ENCODE results near the gene NRP2. TPM values are rescaled to one million over a fixed set of nuclear protein-coding genes. Genes with fewer than 3 reads are reported as not detected.

The NRP2 gene
- total RNA-seq, 2 donors from 2014 or later, result 3.8 to 42.6 TPM

- no peak for ATAC-seq
- intact Hi-C loops (cut with DNase I, micrococcal nuclease), result no loop called here
- no peak for DNase-seq
Observed at GRCh38 chr2:205739620-205740019, 57.3 kb downstream of the NRP2 start.

DNA sequence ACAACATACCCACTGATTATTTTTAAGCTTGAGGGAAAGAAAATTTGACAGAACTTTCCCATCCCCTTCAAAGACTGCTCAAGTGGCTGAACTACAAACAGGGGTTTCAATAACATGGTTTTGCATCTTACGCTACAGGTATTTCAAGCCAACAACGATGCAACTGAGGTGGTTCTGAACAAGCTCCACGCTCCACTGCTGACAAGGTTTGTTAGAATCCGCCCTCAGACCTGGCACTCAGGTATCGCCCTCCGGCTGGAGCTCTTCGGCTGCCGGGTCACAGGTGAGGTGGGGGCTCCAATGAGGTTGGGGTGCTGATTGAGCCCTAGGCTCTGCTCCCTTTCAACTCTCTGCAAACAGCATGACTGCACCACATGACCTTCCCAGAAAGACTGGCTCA lies 58.1 kb downstream of the NRP2 start:
- ATAC-seq (no peak), DNase-seq (no peak)
- intact Hi-C loops (cut with DNase I, micrococcal nuclease), result no loop called here

GRCh38 chr2:205741256-205741978 lies 59.1 kb downstream of the NRP2 start:
- ATAC-seq (no peak), DNase-seq (no peak)
- intact Hi-C loops (cut with DNase I, micrococcal nuclease), result no loop called here

GRCh38 chr2:205743137-205743536 lies 60.8 kb downstream of the NRP2 start:
- no peak for DNase-seq
- intact Hi-C loops (cut with DNase I, micrococcal nuclease), result no loop called here

DNA sequence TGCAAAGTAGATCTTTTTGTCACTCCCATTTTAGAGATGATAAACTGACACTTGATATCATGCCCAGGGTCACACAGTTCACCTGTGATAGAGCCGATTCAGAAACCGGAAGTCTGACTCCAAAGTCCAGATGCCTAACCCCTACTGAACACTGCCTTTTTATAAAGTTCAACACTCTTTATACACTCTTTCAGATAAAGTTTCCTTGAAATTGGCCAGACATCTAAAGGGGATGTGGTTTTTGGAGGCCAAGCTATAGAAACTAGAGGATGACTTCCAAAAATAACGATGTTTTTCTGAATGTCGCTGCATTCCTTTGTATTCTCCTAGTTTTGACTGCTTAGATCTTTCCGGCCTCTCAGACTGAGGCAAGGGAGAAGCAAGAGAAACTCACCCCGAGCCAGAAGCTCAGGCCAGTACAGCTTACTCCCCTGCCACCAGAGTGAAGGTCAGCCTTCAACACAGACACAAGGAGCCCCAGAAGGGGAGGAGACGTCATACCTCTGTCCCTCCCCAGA lies 61.8 kb downstream of the NRP2 start:
- peak; percentile 88 for ATAC-seq
- DNase-seq, result no peak
- intact Hi-C loops (cut with DNase I, micrococcal nuclease), result no loop called here

More at GRCh38 chr2:205743137-205743536, 60.8 kb downstream of the NRP2 start:
- ATAC-seq, result no peak

- intact Hi-C loops (cut with DNase I, micrococcal nuclease), result no loop called here
- DNase-seq (no peak), ATAC-seq (no peak)
Observed at GRCh38 chr2:205745661-205746419, 63.5 kb downstream of the NRP2 start.

DNA sequence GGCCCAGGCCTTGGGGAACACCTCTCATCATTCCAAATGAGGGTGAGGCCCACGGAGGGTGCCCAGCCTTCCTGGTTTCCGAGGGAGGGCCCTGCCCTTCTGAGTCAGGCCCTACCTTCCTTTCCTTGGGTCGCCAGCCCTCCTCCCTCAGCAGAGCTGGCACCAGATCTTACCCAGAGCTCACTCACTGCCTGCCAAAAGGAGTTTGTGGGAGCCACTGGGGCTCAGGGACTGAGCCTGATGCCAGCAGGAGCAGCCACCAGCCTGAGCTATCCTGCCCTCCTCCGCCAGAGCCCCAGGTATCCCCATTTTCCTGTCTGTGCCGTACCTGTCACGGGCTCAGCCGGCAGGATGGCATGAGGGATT lies 64.1 kb downstream of the NRP2 start:
- intact Hi-C loops (cut with DNase I, micrococcal nuclease), result no loop called here
- DNase-seq, result peak in 1 of 2 donors; percentile 64
- ATAC-seq, result peak; percentile 73

DNA sequence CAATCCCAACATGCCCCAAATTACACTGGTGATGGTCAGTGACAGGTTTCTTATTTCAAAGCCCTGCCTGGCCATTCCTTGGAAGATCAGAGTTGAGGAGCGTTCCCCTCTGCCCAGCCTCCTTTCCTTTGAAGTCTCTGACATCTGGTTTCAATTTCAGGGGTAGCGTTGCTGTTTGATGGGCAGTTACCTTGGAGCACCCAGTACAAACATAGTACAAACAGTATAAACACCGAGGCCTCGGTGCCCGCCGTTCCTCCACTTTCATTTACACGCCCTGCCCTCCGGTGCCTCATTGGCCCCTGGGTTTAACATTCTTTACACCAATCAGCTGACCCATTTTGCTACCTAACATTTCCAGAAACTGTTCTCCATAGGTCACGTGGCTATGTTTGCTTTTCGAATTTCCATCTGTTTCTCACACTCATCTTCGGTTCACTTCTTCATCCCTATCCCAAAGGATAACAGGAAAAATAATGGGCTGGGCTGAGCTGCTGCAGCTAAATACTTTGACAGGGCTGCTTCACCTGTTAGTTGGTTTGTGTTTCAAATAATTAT lies 65.6 kb downstream of the NRP2 start:
- peak in 1 of 2 donors; percentile 55 for DNase-seq
- ATAC-seq, result no peak
- intact Hi-C loops (cut with DNase I, micrococcal nuclease), result no loop called here

DNA sequence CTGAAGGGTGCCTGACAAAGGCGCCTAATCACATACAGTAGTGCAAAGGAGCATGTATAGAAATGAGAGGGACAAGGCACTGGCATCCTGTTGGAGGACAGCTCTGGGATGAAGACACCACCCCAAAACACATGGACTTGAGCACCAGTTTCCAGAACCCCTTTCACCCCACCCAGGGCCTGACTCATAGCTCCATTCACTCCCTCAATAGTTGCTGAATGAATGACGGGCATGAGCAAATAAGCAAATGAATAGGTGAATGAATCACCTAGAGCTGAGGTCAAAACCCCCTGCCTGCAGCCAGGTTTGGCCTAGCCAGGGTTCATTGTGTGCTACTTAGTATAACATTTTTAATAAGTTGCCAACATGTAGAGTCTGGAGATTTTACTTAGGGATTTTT lies 66.3 kb downstream of the NRP2 start:
- no peak for ATAC-seq
- intact Hi-C loops (cut with DNase I, micrococcal nuclease), result no loop called here
- no peak for DNase-seq

- no peak for ATAC-seq
- intact Hi-C loops (cut with DNase I, micrococcal nuclease), result no loop called here
Observed at GRCh38 chr2:205749078-205749477, 66.8 kb downstream of the NRP2 start.

GRCh38 chr2:205750797-205751196 lies 68.5 kb downstream of the NRP2 start:
- ATAC-seq (no peak), DNase-seq (no peak)
- intact Hi-C loops (cut with DNase I, micrococcal nuclease), result no loop called here

More at GRCh38 chr2:205749078-205749477, 66.8 kb downstream of the NRP2 start:
- no peak for DNase-seq

- ATAC-seq (no peak), DNase-seq (no peak)
- intact Hi-C loops (cut with DNase I, micrococcal nuclease), result no loop called here
Observed at GRCh38 chr2:205751569-205752031, 69.3 kb downstream of the NRP2 start.

GRCh38 chr2:205752296-205752820 lies 70.1 kb downstream of the NRP2 start:
- intact Hi-C loops (cut with DNase I, micrococcal nuclease), result no loop called here
- ATAC-seq (no peak), DNase-seq (no peak)

GRCh38 chr2:205752924-205753323 lies 70.6 kb downstream of the NRP2 start:
- intact Hi-C loops (cut with DNase I, micrococcal nuclease), result no loop called here
- no peak for ATAC-seq
- DNase-seq, result no peak

DNA sequence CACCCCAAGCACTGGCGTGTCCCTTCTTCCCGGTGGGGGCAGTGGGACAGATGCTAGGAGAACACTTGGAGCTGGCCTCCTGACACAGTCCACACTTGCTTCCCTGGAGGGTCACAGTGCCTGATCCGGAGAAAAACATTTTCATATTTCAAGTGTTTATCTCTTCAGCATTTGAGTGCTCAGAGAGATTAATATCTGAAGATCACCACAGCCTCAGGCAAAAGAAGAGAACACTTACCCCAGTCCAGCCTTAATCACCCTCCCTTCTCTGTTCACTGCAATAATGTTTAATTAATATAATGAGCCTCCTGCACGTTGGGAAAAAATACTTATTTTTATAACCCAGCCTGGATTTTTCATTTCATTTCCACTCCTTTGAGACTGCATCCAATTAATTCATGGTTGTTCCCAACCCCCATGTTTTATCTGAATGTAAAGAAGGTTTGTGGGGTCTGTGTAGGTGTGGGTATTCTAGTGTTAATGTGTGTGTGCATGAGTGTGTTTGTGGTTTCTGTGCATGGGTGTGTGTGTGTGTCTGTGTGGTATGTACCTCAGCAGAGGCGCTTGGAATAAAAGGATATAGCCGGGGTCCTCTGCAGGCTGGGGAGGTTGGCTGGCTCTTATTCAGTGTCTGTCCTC lies 72.1 kb downstream of the NRP2 start:
- DNase-seq (no peak), ATAC-seq (no peak)
- intact Hi-C loops (cut with DNase I, micrococcal nuclease), result no loop called here

GRCh38 chr2:205754924-205755321 lies 72.6 kb downstream of the NRP2 start:
- intact Hi-C loops (cut with DNase I, micrococcal nuclease), result no loop called here
- ATAC-seq (peak; percentile 93), DNase-seq (no peak)

GRCh38 chr2:205755923-205756322 lies 73.6 kb downstream of the NRP2 start:
- intact Hi-C loops (cut with DNase I, micrococcal nuclease), result no loop called here
- DNase-seq, result no peak
- ATAC-seq, result no peak

- no peak for DNase-seq
- intact Hi-C loops (cut with DNase I, micrococcal nuclease), result no loop called here
- ATAC-seq, result no peak
Observed at GRCh38 chr2:205757271-205757670, 75.0 kb downstream of the NRP2 start.

GRCh38 chr2:205758051-205758450 lies 75.8 kb downstream of the NRP2 start:
- intact Hi-C loops (cut with DNase I, micrococcal nuclease), result no loop called here
- no peak for ATAC-seq
- DNase-seq, result no peak
